HG02763 (cell line): ENCODE results near the gene ACSM3.
"Not testable (repeated sequence)": the region's sequence is repeated elsewhere in the genome, so short reads cannot be mapped to it uniquely, and the experiment has no call there.

Experiments
- ATAC-seq: cut with Tn5 transposase; IDR thresholded peaks from one replicate; pipeline ENCODE4 v1.9.1; 2021; ENCODE audit warnings: mild to moderate bottlenecking, moderate library complexity; ENCODE audit not compliant: unreplicated experiment

ACSM3 gene

GRCh38 chr16:20805684-20806167 lies 41.9 kb downstream of the ACSM3 start:
- not testable (repeated sequence) for ATAC-seq

DNA sequence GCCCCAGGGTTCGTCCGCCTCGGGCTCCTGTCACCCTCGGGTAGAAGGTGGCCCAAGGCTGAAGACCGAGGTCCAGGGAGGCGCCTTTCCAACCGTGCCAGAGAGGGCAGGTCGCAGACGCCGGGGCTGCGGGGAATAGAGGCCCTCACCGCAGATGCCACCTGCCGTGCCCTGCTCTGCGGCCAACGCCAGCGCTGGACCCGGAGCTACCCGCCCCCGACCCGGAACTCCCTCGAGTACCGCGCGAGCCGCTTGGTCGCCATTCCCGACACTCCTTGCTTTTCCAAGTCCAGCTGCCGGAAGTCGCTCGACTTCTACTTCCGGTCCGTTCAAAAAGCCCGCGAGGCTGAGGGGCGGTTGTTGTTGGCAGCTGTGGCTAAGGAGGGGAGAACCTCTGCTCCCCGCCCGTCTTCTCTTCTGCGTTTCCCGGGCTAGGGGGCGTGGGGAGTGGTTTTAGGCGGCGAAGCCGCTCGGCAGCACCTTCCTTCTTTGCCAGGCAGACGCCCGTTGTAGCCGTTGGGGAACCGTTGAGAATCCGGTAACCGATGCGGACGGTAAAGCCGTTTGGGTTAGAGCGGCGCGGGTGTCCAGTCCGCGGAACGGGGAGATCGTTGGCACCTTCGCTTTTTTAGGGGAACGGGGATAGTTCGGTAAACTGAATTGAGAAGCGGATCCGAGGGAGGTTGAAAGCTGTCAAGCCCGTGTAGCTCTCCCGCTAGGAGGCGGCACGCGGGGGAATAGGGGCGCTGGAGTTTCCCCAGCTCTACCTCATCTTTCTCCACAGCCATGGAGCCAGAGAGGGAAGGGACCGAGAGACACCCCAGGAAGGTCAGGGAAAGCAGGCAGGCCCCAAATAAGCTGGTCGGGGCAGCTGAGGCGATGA lies 42.6 kb downstream of the ACSM3 start, which contains the start of the genes ERI2 and REXO5:
Gene ERI2, minus strand, starts transcription at position 305 of the 883 bp plus-strand sequence. Its CDS starts 42 bp downstream, at position 263.
Gene REXO5, plus strand, starts transcription at position 360 of the 883 bp plus-strand sequence. Its CDS starts 427 bp downstream, at position 787.
- peak; percentile 79 for ATAC-seq

- ATAC-seq, result no peak
These were observed 44.0 kb downstream of the ACSM3 start for GRCh38 chr16:20807862-20808261.

- ATAC-seq, result no peak
These were observed 48.1 kb downstream of the ACSM3 start for GRCh38 chr16:20811889-20812439.

GRCh38 chr16:20812510-20812909 lies 48.7 kb downstream of the ACSM3 start:
- no peak for ATAC-seq

GRCh38 chr16:20814784-20815183 lies 51.0 kb downstream of the ACSM3 start:
- ATAC-seq, result no peak

DNA sequence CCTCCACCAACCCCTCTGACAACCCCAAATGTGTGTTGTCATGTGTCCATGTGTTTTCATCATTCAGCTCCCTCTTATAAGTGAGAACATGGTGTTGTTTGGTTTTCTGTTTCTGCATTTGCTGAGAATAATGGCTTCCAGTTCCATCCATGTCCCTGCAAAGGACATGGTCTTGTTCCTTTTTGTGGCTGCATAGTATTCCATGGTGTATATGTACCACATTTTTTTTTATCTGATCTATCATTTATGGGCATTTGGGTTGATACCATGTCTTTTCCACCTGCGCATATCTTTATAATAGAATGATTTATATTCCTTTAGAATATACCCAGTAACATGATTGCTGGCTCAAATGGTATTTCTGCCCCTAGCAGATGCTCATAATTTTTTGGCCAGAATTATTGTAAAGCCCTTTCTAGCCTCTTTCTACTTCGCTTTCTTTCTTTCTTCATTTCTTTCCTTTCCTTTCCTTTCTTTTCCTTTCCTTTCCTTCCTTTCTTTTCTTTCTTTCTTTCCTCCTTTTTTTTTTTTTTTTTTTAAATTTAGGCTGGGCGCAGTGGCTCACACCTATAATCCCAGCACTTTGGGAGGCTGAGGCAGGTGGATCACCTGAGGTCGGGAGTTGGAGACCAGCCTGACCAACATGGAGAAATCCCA lies 55.2 kb downstream of the ACSM3 start:
- no peak for ATAC-seq

GRCh38 chr16:20821682-20822081 lies 57.9 kb downstream of the ACSM3 start:
- no peak for ATAC-seq

- ATAC-seq, result no peak
These were observed 58.9 kb downstream of the ACSM3 start for GRCh38 chr16:20822521-20823325.

GRCh38 chr16:20826039-20826566 lies 62.3 kb downstream of the ACSM3 start:
- no peak for ATAC-seq

DNA sequence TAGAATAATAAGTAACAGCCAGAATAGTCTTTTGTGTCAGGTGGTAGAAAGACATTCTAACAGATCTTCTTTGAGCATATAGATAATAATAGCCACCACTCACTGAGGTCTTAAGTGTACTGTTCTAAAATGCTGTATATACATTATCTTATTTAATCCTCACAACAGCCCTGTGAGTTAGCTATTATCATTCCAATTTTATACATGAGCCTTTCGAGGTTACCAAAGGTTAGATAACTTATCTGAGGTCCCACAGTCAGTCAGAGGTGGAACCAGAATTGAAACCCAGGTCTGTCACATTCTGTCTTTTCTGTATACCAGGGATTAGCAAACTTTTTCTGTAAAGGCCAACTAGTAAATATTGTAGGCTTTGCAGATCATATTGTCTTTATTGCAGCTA lies 65.7 kb downstream of the ACSM3 start:
- ATAC-seq, result no peak

DNA sequence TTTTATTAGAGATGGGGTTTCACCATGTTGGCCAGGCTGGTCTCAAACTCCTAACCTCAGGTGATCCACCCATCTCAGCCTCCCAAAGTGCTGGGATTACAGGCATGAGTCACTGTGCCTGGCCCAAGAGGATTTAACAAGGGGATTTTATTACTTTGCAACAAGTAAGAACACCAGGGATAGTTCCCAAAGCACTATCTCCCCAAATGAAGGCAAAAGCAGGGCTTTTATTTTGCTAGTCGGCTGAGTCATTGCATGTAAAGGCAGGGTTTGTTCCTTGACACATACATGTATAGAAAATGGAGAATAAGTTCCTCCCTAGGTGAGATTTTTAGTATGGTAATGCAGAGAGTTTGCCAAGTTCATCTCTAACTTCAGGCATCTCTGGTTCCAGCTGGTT lies 66.6 kb downstream of the ACSM3 start:
- no peak for ATAC-seq

GRCh38 chr16:20833086-20833485 lies 69.3 kb downstream of the ACSM3 start:
- ATAC-seq, result no peak

DNA sequence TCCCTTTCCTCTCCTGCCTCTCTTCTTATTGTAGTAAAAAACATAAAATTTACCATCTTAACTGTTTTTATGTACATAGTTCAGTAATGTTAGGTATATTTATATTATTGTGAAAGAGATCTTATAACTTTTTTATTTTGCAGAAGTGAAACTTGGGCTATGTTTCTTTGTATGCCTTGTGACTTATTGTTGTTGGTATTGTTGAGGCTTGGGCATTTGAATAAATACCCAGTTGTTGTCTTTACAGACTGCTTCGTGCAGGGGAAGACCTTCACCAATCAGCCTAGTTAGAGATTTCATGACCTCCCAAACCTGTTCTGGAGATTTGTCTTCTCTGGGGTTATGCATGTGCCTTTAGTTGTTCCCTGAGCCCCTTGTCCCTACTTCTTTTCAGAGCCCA lies 74.4 kb downstream of the ACSM3 start:
- no peak for ATAC-seq

GRCh38 chr16:20839504-20839903 lies 75.7 kb downstream of the ACSM3 start:
- ATAC-seq, result no peak

DNA sequence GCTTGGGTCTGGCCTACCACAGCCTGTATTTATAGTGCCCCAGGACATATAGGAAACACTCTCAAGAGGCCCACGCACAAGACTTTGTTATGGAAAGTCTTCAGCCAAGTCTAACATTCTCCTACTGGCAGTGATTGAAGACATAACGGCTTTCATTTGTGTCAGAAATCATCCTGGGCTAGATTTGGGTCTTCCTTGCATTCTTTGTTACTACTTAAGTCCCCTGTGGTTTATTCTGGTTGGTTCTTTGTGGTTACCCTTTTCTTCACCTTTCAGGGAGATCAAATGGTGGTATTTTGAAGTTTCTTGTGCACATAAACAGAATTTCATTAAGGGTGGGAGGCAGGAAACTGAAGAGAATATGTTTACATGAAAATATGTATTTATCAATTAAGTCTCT lies 80.2 kb downstream of the ACSM3 start:
- ATAC-seq, result no peak

- ATAC-seq, result no peak
These were observed 80.8 kb downstream of the ACSM3 start for GRCh38 chr16:20844588-20844987.

DNA sequence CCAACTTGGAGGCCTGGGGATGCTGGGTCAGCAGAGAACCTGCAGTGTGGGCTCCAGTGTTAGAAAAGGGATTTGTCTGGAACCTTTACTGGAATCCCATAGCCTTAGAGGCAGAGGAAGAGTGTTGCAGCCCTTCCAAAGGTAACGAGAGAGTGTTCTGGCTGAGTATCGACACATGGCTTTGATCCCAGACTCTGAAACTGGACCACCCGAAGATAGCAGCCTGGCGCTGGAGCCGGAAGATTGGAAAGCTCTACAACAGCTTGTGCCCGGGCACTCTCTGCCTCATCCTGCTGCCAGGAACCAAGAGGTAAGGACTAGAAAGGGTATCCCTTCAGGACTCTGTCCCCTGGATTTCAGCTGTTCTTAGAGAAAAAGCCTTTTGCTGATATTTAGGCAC lies 82.2 kb downstream of the ACSM3 start:
- ATAC-seq, result no peak

DNA sequence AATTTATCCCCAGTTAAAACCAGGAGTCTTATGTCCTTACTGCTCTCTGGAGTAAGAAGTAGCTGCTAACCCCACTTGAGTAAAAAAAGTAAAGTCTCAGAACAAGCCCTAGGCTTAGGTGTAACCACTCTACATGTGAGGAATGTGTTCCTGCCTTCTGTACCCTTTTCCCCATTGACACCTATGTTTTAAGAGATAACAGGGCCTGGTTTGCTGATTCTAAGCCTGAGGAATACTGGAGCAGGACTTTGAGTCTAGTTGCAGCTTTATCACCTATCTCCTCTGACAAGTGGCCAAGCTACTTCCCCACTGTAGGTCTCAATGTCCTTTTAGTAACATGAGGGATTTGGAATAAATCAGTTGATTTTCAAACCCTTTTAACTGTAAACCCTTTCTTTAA lies 82.7 kb downstream of the ACSM3 start:
- ATAC-seq, result no peak
